Common myeloid progenitor, CD34-positive (primary cell): Measurements from ENCODE around the gene NR2E1.

Source experiments
- CTCF ChIA-PET: fragments of 350-600 bp; sonication (Branson Sonifier 250); formaldehyde crosslinking; loops from one replicate; lab custom pipeline; 2021; ENCODE audit warnings: antibody characterized with exemption; lab: Charles Lee
- POLR2A ChIA-PET: fragments of 350-600 bp; sonication (Branson Sonifier 250); formaldehyde crosslinking; loops from one replicate; lab custom pipeline; 2021; ENCODE audit warnings: antibody characterized with exemption; lab: Charles Lee
- DNase-seq, 3 donors: peaks; one replicate each; pipeline versions ENCODE4 v3.0.0 to v3.0.0-alpha.2; 2013
- H3K27ac ChIP-seq, 2 experiments: 1 replicate in 1 of 2; 2 replicates in 1 of 2; pipeline ENCODE4 v1.7.0; 2013; ENCODE audit warnings: inconsistent platforms in 2 of 2, low read length in 2 of 2, mild to moderate bottlenecking in 2 of 2, low read depth in 1 of 2, moderate library complexity in 1 of 2; ENCODE audit not compliant: severe bottlenecking in 2 of 2, insufficient read depth in 1 of 2, poor library complexity in 1 of 2
- H3K27me3 ChIP-seq, 5 experiments: replicated peaks in 2 of 5; 1 replicate in 3 of 5; 2 replicates in 2 of 5; pipeline versions ENCODE4 v1.6.1 to v1.7.0; 2013; ENCODE audit warnings: low read length in 4 of 5, mild to moderate bottlenecking in 2 of 5, moderate library complexity in 2 of 5, inconsistent platforms in 1 of 5; ENCODE audit not compliant: insufficient read depth in 5 of 5, control insufficient read depth in 4 of 5
- H3K36me3 ChIP-seq, 4 experiments: 1 replicate in 2 of 4; 2 replicates in 2 of 4; pipeline versions ENCODE4 v1.6.1 to v1.7.0; 2013; ENCODE audit warnings: low read length in 3 of 4, control low read depth in 1 of 4, mild to moderate bottlenecking in 1 of 4; ENCODE audit not compliant: control insufficient read depth in 4 of 4, insufficient read depth in 4 of 4
- H3K4me1 ChIP-seq, 4 experiments: 1 replicate in 3 of 4; 2 replicates in 1 of 4; pipeline versions ENCODE4 v1.6.1 to v1.7.1; 2013; ENCODE audit warnings: low read length in 3 of 4, mild to moderate bottlenecking in 3 of 4, control low read depth in 1 of 4, inconsistent platforms in 1 of 4, moderate library complexity in 1 of 4; ENCODE audit not compliant: control insufficient read depth in 4 of 4, insufficient read depth in 4 of 4; ENCODE audit errors: control extremely low read depth in 1 of 4
- H3K4me3 ChIP-seq, 7 experiments: 1 replicate in 4 of 7; 2 replicates in 3 of 7; pipeline versions ENCODE4 v1.5.1 to v1.7.0; 2013; ENCODE audit warnings: mild to moderate bottlenecking in 7 of 7, low read length in 6 of 7, moderate library complexity in 6 of 7, inconsistent platforms in 2 of 7, low read depth in 2 of 7, control low read depth in 1 of 7; ENCODE audit not compliant: insufficient read depth in 4 of 7, control insufficient read depth in 1 of 7; ENCODE audit errors: extremely low read depth in 1 of 7
- H3K9me3 ChIP-seq, 5 experiments: 1 replicate in 4 of 5; 2 replicates in 1 of 5; pipeline versions ENCODE4 v1.6.1 to v1.7.1; 2013; ENCODE audit warnings: low read length in 4 of 5, mild to moderate bottlenecking in 2 of 5, inconsistent platforms in 1 of 5, low read depth in 1 of 5, moderate library complexity in 1 of 5; ENCODE audit not compliant: control insufficient read depth in 4 of 5, insufficient read depth in 2 of 5; ENCODE audit errors: control extremely low read depth in 1 of 5
- WGBS: methylation state at CpG from one replicate; pipeline ENCODE4 v1.1.5; 2013; ENCODE audit not compliant: insufficient coverage; 5-methylcytosine and 5-hydroxymethylcytosine counted together

NR2E1 gene

DNA sequence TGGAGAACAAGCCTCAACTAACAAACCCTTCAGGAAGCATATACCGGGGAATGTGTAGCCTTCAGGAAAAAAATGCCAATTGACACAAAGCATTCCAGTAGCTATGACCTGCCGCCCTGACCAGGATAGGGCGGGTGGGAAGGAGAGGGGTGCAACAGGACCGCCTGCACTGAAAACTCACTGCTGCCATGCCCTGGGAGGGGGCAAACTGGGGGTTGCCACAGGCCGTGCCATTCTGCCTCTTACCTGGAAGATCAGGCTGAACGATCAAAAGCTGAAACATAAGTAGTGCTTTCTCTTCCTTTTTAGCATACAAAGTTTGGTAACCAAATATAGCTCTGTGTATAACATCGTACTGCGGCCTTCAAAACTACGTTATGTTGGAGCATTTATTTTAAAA lies 21.7 kb downstream of the NR2E1 start:
- no peaks in the 10 kb centered on the region for H3K4me1 ChIP-seq
- H3K36me3 ChIP-seq, result no peaks in the 10 kb centered on the region
- CTCF ChIA-PET, result no interaction called here
- POLR2A ChIA-PET, result no interaction called here
- 98% methylated on average over 6 of the region's 9 CpGs for WGBS
- no peak overlapping the region for H3K4me3 ChIP-seq
- H3K27ac ChIP-seq, result no peak overlapping the region
- DNase-seq, result no peak
- H3K27me3 ChIP-seq, result peaks cover 7 to 57% (median 12%) of the 10 kb centered on the region in 5 experiments
- H3K9me3 ChIP-seq, result no peaks in the 10 kb centered on the region

DNA sequence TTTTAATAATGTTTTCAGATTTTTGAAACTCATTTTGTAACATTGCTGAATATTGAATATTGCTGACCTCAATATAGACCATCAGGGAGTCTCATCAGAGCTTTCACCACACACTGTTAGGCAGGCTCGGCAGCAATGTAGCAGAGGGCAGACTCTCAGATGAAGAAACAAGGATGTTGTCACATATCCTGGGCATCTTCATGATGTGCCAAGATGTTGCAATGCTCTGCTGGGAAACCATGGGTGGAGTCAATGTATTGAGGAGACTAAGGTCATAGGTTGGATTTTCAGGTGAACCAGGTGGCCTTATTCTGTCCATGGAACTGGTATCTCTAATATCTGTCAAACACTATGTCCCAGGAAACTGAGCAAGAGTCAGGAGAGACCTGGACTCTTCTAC lies 27.3 kb downstream of the NR2E1 start:
- CTCF ChIA-PET, result no interaction called here
- no peaks in the 10 kb centered on the region for H3K4me1 ChIP-seq
- DNase-seq, result no peak
- WGBS, result no CpG with 5 or more reads among the region's 1 CpG
- POLR2A ChIA-PET, result no interaction called here
- no peaks in the 10 kb centered on the region for H3K36me3 ChIP-seq
- H3K4me3 ChIP-seq, result no peak overlapping the region
- no peaks in the 10 kb centered on the region for H3K9me3 ChIP-seq
- H3K27me3 ChIP-seq, result peaks cover 2 to 21% (median 2%) of the 10 kb centered on the region in 5 experiments
- no peak overlapping the region for H3K27ac ChIP-seq

GRCh38 chr6:108193835-108194234 lies 28.0 kb downstream of the NR2E1 start:
- ChIA-PET CTCF (no interaction called here), POLR2A (no interaction called here)
- H3K4me1 ChIP-seq, result no peaks in the 10 kb centered on the region
- peaks cover 2 to 17% (median 2%) of the 10 kb centered on the region in 5 experiments for H3K27me3 ChIP-seq
- H3K4me3 ChIP-seq, result no peak overlapping the region
- WGBS, result no CpG with 5 or more reads among the region's 1 CpG
- DNase-seq, result no peak
- H3K36me3 ChIP-seq, result no peaks in the 10 kb centered on the region
- H3K9me3 ChIP-seq, result no peaks in the 10 kb centered on the region
- no peak overlapping the region for H3K27ac ChIP-seq

DNA sequence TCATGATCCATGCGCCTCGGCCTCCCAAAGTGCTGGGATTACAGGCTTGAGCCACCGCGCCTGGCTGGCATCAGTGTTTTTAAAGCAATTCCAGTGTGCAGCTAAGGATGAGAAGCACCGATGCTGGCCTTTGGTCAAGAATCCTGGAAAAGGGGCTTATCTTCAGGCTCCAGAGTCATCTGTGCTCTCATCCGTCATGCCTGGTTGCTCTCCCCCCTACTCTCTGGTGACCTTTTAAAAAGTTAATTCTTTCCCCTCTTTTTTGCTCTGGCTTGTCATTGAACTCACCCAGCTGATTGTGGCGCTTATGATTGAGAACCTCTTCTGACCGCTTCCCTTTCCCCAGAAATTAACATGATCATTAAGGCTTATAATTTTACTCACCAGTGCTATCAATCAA lies 28.7 kb downstream of the NR2E1 start:
- H3K27me3 ChIP-seq, result peaks cover 2 to 13% (median 2%) of the 10 kb centered on the region in 5 experiments
- no peaks in the 10 kb centered on the region for H3K4me1 ChIP-seq
- no peaks in the 10 kb centered on the region for H3K36me3 ChIP-seq
- no peak overlapping the region for H3K27ac ChIP-seq
- H3K4me3 ChIP-seq, result no peak overlapping the region
- CTCF ChIA-PET, result interaction anchor here (0.9 kb wide), 1 partner anchor 51 kb away, joined by 3 read pairs; no protein-coding TSS in a partner anchor
- H3K9me3 ChIP-seq, result no peaks in the 10 kb centered on the region
- DNase-seq, result no peak
- WGBS, result 98% methylated on average over 6 of the region's 8 CpGs
- POLR2A ChIA-PET, result no interaction called here

DNA sequence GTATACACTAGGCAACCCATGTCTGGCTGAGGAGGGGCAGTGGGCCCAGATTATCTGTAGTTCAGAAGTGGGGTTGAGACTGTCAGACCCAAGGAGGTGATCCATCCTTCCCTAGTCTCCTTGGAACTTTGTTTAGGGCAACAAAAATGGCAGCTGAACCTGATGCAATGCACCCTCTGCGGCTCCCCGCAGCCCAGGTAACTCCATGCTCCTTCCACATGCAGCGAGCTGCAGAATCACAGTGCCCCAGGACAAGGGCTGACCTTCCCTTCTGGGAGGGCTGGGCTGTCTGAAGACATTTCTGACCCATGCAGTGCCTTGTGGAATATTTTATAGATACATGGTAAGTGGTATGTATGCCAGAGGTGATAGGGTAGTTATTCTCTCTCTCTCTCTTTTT lies 29.4 kb downstream of the NR2E1 start:
- 89% methylated on average over 3 of the region's 3 CpGs for WGBS
- no peak overlapping the region for H3K27ac ChIP-seq

DNA sequence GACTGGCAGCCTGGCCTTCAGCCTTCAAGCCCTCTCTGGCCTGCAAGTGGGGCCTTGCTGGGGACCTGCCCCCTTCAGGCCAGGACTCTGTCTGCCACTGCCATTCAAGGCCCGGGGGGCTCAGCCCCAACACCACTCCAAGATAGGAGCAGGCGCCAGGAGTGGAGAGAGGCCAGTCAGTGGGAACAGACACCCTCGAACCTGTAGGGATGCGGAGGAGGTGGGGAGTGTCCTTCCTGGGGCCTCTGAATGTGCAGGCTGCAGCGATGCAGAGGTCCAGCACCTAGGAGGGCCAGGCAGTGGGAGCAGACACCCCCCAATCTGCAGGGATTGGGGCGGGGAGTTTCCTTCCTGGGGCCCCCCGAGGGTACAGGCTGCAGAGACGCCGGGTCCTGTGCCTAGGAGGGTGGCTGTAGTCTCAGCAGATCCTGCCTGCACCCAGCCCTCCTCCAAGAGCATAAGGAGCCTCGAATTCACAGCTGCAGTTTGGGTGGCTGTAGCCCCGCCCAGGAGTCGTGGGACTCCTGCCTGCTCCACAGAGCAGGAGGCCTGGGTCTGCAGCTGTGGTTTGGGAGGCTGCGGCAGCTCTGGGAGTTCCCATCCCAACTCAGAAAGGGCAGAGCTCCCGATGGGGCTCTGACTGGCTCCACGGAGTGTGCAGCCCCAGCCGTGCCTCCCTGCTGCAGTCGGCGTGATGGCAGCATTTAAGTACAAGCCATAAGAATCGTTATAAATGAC lies 33.1 kb downstream of the NR2E1 start:
- no peak overlapping the region for H3K27ac ChIP-seq
- POLR2A ChIA-PET, result no interaction called here
- CTCF ChIA-PET, result interaction anchor here (1.2 kb wide), 1 partner anchor 9 kb away, joined by 5 read pairs; no protein-coding TSS in a partner anchor
- H3K36me3 ChIP-seq, result peaks cover 0 to 4% (median 0%) of the 10 kb centered on the region in 4 experiments
- H3K27me3 ChIP-seq, result peaks cover 0 to 2% (median 0%) of the 10 kb centered on the region in 5 experiments
- WGBS, result 93% methylated on average over 14 of the region's 19 CpGs
- no peak overlapping the region for H3K4me3 ChIP-seq
- H3K9me3 ChIP-seq, result no peaks in the 10 kb centered on the region
- no peaks in the 10 kb centered on the region for H3K4me1 ChIP-seq
- DNase-seq, result no peak

More for the DNA sequence above, 29.4 kb downstream of the NR2E1 start:
- Histone ChIP-seq H3K4me3 (no peak overlapping the region), H3K36me3 (no peaks in the 10 kb centered on the region), H3K4me1 (no peaks in the 10 kb centered on the region), H3K27me3 (peaks cover 0 to 9% (median 2%) of the 10 kb centered on the region in 5 experiments), H3K9me3 (no peaks in the 10 kb centered on the region)
- CTCF ChIA-PET, result no interaction called here
- DNase-seq, result no peak
- POLR2A ChIA-PET, result no interaction called here

DNA sequence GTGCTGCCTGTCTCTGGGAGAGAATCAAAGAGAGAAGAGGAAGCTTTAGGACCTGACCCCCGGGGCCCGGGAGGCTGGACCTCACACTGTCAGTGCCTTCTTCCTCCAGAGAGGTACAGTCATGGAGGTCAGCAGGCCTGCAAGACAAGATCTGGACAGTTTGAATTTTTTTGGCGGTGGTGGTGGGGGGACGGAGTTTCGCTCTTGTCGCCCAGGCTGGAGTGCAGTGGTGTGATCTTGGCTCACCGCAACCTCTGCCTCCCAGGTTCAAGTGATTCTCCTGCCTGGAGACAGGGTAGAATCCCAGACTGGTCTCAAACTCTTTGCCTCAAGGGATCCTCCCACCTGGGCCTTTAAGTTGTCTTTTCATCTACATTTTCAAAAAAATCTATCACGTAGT lies 34.4 kb downstream of the NR2E1 start:
- Histone ChIP-seq H3K36me3 (peaks cover 0 to 4% (median 0%) of the 10 kb centered on the region in 4 experiments), H3K27ac (no peak overlapping the region), H3K9me3 (no peaks in the 10 kb centered on the region), H3K4me3 (no peak overlapping the region), H3K27me3 (no peaks in the 10 kb centered on the region), H3K4me1 (no peaks in the 10 kb centered on the region)
- POLR2A ChIA-PET, result interaction anchor here (0.6 kb wide), 1 partner anchor 21 kb away, joined by 10 read pairs; no protein-coding TSS in a partner anchor
- no peak for DNase-seq
- WGBS, result 98% methylated on average over 7 of the region's 8 CpGs
- CTCF ChIA-PET, result interaction anchor here (0.9 to 1.2 kb wide), 2 partner anchors 10 to 22 kb away, joined by 3 to 5 read pairs; no protein-coding TSS in a partner anchor
